VCaP (cell line): ENCODE data around the gene CA12.
A peak's percentile ranks its signal among the peaks of the same experiment; 100 is the strongest.

ENCODE experiments used
- H3K27ac ChIP-seq: fragments of 450-650 bp; 2 replicates; pipeline ENCODE4 v1.5.1; 2017
- CTCF ChIP-seq: fragments of 450-650 bp; conservative IDR thresholded peaks from 2 replicates; pipeline ENCODE4 v1.5.1; 2017; ENCODE audit warnings: mild to moderate bottlenecking, moderate library complexity

Gene CA12

GRCh38 chr15:63408524-63408923, 26.9 kb upstream of the CA12 start:
- H3K27ac ChIP-seq, result peak overlapping the region; percentile 73
- TF ChIP-seq CTCF, result no peak

GRCh38 chr15:63407612-63408011, 26.0 kb upstream of the CA12 start:
- TF ChIP-seq CTCF, result no peak
- peak overlapping the region; percentile 73 for H3K27ac ChIP-seq

- H3K27ac ChIP-seq, result peak overlapping the region; percentile 88; the same call in 1 of the 2 replicates
- no peak for TF ChIP-seq CTCF
Observed at GRCh38 chr15:63405683-63406390, 24.2 kb upstream of the CA12 start.

- no peak for TF ChIP-seq CTCF
- peak overlapping the region; percentile 88; the same call in 1 of the 2 replicates for H3K27ac ChIP-seq
Observed at GRCh38 chr15:63405159-63405558, 23.5 kb upstream of the CA12 start.

GRCh38 chr15:63403254-63403945, 21.8 kb upstream of the CA12 start:
- TF ChIP-seq CTCF, result no peak
- peak overlapping the region; percentile 88 for H3K27ac ChIP-seq

GRCh38 chr15:63402498-63403253, 21.0 kb upstream of the CA12 start:
- peak overlapping the region; percentile 88 for H3K27ac ChIP-seq
- peak; percentile 80 for TF ChIP-seq CTCF
